Parathyroid adenoma (tissue), 2 donors: ENCODE results near the gene HHIPL1.

Source experiments
- H2AFZ ChIP-seq: fragments of 300-600 bp; sonication (generic); one replicate; pipeline ENCODE4 v1.7.0; 2017; ENCODE audit warnings: antibody characterized with exemption, mild to moderate bottlenecking
- H3K27ac ChIP-seq: fragments of 300-600 bp; sonication (generic); one replicate; pipeline ENCODE4 v1.7.0; 2017
- H3K27me3 ChIP-seq: fragments of 300-600 bp; sonication (generic); one replicate; pipeline ENCODE4 v1.7.0; 2017; ENCODE audit warnings: low read length; ENCODE audit not compliant: control insufficient read depth, insufficient read depth
- H3K36me3 ChIP-seq: fragments of 300-600 bp; sonication (generic); one replicate; pipeline ENCODE4 v1.7.0; 2017; ENCODE audit warnings: low read length; ENCODE audit not compliant: control insufficient read depth, insufficient read depth
- H3K4me1 ChIP-seq: fragments of 300-600 bp; sonication (generic); one replicate; pipeline ENCODE4 v1.7.0; 2017; ENCODE audit warnings: control low read depth
- H3K4me2 ChIP-seq: fragments of 300-600 bp; sonication (generic); one replicate; pipeline ENCODE4 v1.7.0; 2017; ENCODE audit warnings: low read length
- H3K4me3 ChIP-seq: fragments of 300-600 bp; sonication (generic); one replicate; pipeline ENCODE4 v1.7.0; 2017; ENCODE audit warnings: low read depth, low read length
- H3K79me2 ChIP-seq: fragments of 300-600 bp; sonication (generic); one replicate; pipeline ENCODE4 v1.7.0; 2017; ENCODE audit warnings: control low read depth
- H3K9ac ChIP-seq: fragments of 300-600 bp; sonication (generic); one replicate; pipeline ENCODE4 v1.7.0; 2017; ENCODE audit warnings: mild to moderate bottlenecking
- H3K9me3 ChIP-seq: fragments of 300-600 bp; sonication (generic); one replicate; pipeline ENCODE4 v1.7.0; 2017; ENCODE audit warnings: low read length; ENCODE audit not compliant: control insufficient read depth
- CTCF ChIP-seq: fragments of 300-600 bp; sonication (generic); IDR thresholded peaks from one replicate; pipeline ENCODE4 v1.7.0; 2017; ENCODE audit warnings: antibody characterized with exemption, mild to moderate bottlenecking
- donor health status: primary hyperparathyroidism.

HHIPL1 gene

GRCh38 chr14:99681101-99681831 lies 36.3 kb downstream of the HHIPL1 start:
- Histone ChIP-seq H3K36me3 (no peaks in the 10 kb centered on the region), H3K27ac (no peak overlapping the region), H3K4me3 (no peak overlapping the region), H3K9ac (no peak overlapping the region), H3K9me3 (no peaks in the 10 kb centered on the region), H3K4me2 (no peak overlapping the region), H3K79me2 (no peaks in the 10 kb centered on the region), H2AFZ (no peak overlapping the region), H3K27me3 (no peaks in the 10 kb centered on the region), H3K4me1 (peaks cover 4% of the 10 kb centered on the region)
- no peak for TF ChIP-seq CTCF

GRCh38 chr14:99681832-99682148 lies 36.9 kb downstream of the HHIPL1 start:
- Histone ChIP-seq H3K27me3 (no peaks in the 10 kb centered on the region), H2AFZ (no peak overlapping the region), H3K9me3 (no peaks in the 10 kb centered on the region), H3K36me3 (no peaks in the 10 kb centered on the region), H3K79me2 (no peaks in the 10 kb centered on the region), H3K27ac (no peak overlapping the region), H3K4me2 (no peak overlapping the region), H3K4me3 (no peak overlapping the region), H3K4me1 (peaks cover 4% of the 10 kb centered on the region), H3K9ac (no peak overlapping the region)
- TF ChIP-seq CTCF = no peak

GRCh38 chr14:99682809-99683618 lies 38.1 kb downstream of the HHIPL1 start:
- peak overlapping the region; percentile 75 for H3K27ac ChIP-seq
- no peaks in the 10 kb centered on the region for H3K27me3 ChIP-seq
- peak overlapping the region; percentile 81 for H3K4me3 ChIP-seq
- peak; percentile 94 for TF ChIP-seq CTCF
- peaks cover 4% of the 10 kb centered on the region for H3K79me2 ChIP-seq
- no peaks in the 10 kb centered on the region for H3K36me3 ChIP-seq
- no peaks in the 10 kb centered on the region for H3K9me3 ChIP-seq
- H3K9ac ChIP-seq = peak overlapping the region; percentile 57
- H3K4me2 ChIP-seq = peak overlapping the region; percentile 99
- H3K4me1 ChIP-seq = peaks cover 4% of the 10 kb centered on the region
- peak overlapping the region; percentile 100 for H2AFZ ChIP-seq

GRCh38 chr14:99683619-99684409 lies 38.9 kb downstream of the HHIPL1 start, which contains the start of gene CYP46A1:
Gene CYP46A1, plus strand, starts transcription at chr14:99684298. Its CDS starts 120 bp downstream, at chr14:99684418.
- Histone ChIP-seq H3K4me2 (peak within 1 kb of the TSS; percentile 99), H2AFZ (peak within 1 kb of the TSS; percentile 100), H3K79me2 (peaks cover 5% of the 10 kb centered on the region), H3K27ac (peak within 1 kb of the TSS; percentile 75), H3K4me3 (peak within 1 kb of the TSS; percentile 81), H3K4me1 (peaks cover 4% of the 10 kb centered on the region), H3K36me3 (no peaks in the 10 kb centered on the region), H3K9me3 (no peaks in the 10 kb centered on the region), H3K27me3 (no peaks in the 10 kb centered on the region), H3K9ac (peak within 1 kb of the TSS; percentile 57)
- TF ChIP-seq CTCF = no peak
